GM21381 (cell line): ENCODE data around the gene BICC1.

ENCODE experiments used
- ATAC-seq: cut with Tn5 transposase; IDR thresholded peaks from one replicate; pipeline ENCODE4 v1.9.1; 2021; ENCODE audit warnings: mild to moderate bottlenecking, moderate library complexity; ENCODE audit not compliant: unreplicated experiment

Gene BICC1

DNA sequence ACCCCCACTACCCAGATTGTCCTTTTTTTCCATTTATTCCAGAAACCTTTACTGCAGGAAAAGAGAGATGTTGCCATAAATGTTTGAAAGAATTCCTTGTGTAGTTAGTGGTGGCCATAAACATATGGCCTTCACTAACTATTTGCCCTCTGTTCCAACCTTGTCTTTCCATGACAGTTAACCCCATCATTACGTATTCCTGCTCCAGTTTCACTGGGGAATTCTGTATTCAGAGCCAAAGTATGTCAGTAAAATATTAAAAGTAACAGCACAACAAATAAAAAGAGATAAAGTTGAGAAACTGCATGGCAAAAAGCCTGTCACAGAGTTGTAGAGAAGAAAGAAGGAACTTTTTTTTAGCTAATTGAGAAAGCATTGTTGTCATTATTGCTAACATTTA lies 261.3 kb downstream of the BICC1 start:
- ATAC-seq: no peak

DNA sequence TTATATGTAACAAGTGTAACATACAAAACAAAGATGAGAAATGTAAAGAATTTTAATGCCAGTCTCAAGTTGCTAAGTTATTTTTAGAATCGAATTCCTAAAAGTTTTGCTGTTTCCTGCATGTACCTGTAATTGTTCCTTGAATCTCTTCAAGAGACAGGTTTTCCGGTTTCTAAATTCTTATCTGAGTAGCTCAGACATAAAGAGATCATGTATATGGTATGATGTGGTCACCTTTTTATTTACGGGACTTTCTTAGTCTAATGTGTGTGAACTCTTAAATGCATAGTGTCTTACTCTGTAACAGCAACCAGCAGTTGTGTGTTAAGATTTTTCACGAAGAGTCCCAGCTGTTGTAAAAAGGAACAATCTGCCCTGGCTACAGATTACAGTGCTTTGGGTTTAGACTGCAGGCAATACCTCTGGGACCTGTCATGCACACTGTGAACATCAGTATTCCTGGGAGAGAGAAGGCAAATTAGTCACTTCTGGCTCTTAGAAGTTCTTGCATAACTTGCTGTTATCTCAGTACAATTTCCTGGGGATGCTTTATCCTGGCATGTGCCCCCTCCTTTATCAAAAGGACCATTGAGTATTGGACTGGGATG lies 263.4 kb downstream of the BICC1 start:
- no peak for ATAC-seq

DNA sequence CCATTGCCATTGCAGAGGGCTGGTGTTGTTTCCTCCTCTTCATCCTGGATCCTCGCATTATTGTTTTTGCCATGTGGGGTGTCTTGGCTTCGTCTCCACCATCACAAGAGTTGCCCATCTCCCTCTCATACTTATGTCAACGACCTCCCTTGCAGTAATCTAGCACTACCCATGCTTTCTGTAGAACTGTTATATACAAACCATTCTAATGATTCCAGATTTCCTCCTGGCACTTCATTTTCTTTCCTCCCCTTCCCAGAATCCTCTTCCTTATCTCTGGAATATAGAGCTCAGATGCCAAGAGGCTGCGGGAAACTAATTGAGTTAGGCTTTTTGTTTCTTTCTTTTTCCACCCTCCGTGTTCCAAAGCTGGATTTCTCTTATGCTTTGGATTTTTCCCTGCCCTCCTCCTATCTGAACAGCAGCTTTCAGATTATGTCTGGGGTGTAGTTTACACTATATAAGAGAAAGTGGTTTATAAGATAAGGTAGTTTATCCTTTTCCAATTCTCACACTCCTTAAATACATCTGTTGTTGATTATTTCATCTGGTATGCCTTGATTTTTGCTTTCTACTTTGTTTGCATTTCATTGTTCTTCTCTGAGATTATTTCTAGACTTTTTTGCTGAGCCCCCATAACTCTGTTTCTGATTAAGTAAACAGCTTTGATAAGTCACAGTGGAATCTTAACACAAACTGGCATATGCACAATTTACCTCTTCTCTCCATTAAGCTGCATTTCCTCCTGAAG lies 264.1 kb downstream of the BICC1 start:
- ATAC-seq: no peak

- ATAC-seq: no peak
These were observed 266.3 kb downstream of the BICC1 start for GRCh38 chr10:58778966-58779365.

DNA sequence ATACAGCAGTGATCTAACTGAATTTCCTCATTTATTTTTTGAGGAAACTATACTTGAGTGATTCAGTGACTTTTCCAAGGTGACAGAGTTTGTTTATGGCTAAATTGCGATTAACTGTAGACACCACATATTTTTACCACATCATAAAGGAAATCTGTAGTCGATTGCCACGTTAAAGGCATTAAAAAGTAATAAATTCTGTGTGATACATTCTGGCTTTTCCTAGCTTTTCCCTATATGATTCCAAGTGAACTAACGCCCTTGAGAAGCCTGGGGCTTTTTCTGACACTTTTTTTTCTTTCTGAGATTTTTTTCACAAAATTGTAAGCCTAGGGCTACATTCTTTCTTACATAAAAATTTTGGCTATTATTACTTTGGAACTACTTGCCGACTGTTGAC lies 266.9 kb downstream of the BICC1 start:
- ATAC-seq: no peak

- ATAC-seq: no peak
These were observed 267.8 kb downstream of the BICC1 start for GRCh38 chr10:58780476-58780875.

DNA sequence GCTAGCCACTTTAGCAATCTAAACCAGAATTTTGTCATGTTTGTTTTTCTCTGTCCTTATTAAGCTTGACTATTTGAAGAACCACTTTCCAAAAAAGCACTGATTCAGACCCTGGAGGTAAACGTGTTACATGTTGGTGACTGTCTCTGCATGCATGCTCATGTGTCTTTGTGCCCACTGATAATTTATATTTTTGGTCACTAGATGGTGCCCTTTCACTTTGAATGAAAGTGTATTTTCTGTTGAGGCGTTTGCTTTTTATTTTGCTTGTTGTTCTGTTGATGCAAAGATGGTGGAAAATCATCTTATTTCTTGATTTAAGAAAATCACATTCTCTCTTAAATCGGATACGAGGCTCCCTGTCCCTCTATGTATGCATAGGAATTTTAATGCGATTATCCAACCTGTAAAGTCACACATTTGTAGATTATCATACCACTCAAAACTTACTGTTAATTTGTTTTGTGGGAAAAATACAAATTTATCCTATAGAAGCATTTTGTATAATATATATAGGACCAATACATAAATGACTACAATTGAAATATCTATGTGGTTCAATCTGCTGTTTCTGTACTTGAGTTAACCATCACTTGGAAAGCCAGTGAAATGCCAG lies 269.3 kb downstream of the BICC1 start:
- no peak for ATAC-seq

DNA sequence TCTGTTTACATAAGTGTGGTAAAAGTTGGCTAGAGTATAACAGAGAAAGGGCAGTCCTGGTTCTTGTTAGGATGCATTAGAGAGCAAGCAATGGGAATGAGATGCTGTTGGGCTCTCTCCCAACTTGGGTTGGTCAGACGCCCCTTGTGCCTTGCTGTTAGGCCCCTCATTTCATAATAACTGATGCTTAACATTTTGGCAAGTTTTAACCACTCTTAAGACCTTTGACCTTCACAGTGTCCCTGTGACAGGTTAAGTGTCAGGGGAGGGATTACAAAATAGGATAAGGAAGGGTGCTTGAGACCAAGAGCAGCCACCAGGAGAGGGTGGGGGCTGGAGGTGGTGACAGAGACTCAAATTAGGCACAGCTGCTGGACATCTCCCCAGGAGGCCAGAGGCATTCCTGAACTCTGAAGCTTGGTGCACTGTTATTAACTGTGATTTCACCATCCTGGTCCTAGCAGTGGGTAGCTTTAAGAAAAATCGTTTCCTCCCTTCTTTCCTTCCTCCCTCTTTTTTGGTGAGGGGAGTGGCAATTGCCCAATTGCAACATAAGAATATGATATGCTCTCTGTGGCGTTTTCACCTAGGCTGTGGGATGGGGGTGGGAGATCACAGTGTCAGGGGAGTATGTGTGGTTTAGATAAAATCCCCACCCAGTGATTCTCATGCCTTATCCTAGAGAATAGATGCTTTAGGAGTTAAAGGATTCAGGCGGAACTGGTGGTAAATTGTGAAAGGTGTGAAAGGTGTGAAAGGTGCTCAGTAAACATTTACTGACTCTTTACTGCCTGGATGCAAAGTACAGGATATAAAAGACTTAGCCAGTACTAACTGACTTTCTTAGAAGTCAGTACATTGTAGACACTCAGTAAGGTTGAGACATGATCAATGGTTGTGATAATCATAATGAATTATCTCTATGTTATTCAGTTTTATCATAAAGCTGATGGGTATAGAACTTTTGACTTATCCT lies 270.5 kb downstream of the BICC1 start:
- ATAC-seq: no peak

DNA sequence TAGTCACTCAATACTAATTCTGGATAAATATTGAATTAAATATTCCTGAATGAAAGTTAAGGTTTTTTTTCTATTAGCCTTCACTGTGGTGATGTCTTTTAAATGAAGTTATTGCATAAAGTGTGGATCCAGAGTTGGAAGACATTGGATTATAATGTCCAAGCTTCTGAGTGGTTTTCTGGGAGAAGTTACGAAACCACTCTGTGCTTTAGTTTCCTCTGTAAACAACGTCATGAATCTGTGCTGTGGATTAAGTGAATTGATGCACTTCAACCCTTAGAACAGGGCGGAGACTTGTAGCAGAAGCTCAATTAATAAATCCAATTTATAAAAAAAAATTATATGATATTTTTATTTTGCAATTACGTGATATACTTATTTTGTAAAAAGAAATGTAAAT lies 271.7 kb downstream of the BICC1 start:
- ATAC-seq: no peak

GRCh38 chr10:58785354-58785753 lies 272.7 kb downstream of the BICC1 start:
- no peak for ATAC-seq

GRCh38 chr10:58791137-58791536 lies 278.5 kb downstream of the BICC1 start:
- no peak for ATAC-seq

DNA sequence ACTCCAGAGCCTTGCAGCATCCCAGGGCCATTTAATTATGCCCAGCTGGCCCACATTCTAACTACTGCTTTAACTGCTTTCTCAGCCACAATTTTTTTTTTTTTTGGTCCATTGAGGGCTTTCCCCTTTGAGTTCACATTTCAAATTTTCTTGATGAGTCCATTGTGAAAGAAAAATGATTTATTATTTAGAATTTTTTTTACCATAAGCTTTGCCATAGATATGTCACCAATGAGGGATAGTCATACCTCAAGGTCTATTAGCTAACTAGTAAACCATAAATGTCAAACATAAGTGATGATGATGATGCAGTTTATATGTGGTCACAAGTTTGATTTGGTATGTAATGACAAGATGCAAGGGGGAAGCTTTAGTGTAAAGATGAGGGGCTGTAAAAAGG lies 282.9 kb downstream of the BICC1 start:
- ATAC-seq: no peak

GRCh38 chr10:58796242-58796641 lies 283.6 kb downstream of the BICC1 start:
- ATAC-seq: no peak

DNA sequence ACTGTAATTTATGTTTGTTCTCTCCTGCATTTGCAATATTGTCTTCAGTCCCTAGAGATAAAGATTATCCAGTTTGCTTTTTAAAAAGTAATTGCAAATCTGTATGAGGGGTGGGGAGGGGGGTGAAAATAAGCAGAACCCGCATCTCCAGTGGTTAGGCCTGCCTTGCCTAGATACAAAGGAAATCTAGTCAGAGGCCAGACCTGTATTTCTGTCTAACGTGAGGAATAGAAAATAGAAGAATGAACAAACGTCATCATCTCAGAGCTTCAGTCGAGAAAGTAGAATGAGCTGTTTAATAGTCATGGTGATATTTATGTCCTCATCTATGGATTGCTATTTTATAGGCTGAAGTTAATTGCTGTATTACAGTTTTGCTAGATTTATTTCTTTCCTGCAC lies 284.2 kb downstream of the BICC1 start:
- ATAC-seq: no peak

DNA sequence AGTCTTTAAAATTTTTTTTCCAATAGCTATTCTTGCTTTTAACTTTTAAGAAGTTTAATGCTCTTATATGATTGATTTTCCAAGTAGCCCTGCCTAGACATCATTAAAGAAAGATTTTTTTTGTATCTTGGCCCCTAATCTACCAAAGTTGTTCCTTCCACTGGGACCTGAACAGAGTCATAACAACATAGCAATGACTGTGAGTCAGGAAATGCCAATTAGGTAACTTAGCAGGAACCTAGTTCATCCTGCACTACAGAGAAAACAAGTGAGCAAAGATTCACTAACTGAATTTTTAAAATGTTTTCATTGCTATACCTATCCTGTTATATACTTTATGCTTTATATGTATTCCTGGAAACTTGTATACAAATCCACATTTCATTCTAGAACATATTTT lies 284.7 kb downstream of the BICC1 start:
- no peak for ATAC-seq

GRCh38 chr10:58802047-58802446 lies 289.4 kb downstream of the BICC1 start:
- no peak for ATAC-seq

- no peak for ATAC-seq
These were observed 293.7 kb downstream of the BICC1 start for GRCh38 chr10:58806323-58806722.

- ATAC-seq: no peak
These were observed 294.4 kb downstream of the BICC1 start for GRCh38 chr10:58806970-58807628.

- ATAC-seq: no peak
These were observed 295.0 kb downstream of the BICC1 start for GRCh38 chr10:58807629-58808022.

DNA sequence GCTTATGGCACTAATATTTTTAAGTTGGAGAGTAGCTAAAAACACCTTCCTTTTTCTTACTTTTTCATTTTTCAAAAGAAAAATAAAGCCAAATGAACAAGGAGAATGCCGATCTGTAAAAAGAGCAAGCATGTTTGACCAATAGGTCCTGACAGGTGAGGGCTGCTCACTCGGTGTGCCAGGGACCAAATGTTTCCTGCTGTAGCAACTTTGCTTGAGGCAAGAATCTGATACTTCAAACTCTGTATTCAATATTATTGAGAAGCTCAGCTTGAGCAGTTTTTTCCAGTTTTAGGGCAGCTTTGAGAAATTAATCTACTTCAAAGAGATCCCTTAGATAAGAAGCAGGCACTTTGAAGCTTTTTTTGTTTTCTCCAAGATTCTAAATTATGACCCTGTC lies 298.1 kb downstream of the BICC1 start:
- ATAC-seq: no peak

DNA sequence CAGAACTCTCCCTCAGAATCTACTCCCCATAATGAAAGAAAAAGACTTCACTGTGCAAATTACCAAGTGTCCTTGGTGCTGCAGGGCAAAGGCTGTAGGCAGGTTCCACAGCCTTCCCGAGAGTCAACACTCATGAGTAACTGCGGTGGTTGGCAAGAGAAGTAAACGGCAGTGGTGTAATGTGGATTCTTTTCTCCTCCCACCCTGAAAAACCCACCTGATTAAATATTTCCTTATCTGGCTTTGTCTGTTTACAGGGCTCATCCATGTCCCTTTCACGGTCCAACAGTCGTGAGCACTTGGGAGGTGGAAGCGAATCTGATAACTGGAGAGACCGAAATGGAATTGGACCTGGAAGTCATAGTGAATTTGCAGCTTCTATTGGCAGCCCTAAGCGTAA lies 300.9 kb downstream of the BICC1 start:
- ATAC-seq: no peak
